SKM-1 treated with dmso at 0.1 percent for 144 hours (cell line): ENCODE data around the gene KANK4.

Experiments
- DNase-seq: peaks from one replicate; lab custom pipeline; 2025; ENCODE audit not compliant: unreplicated experiment; lab: John Stamatoyannopoulos, UW

KANK4 gene

GRCh38 chr1:62307895-62308492 lies 11.2 kb downstream of the KANK4 start:
- DNase-seq: no peak

- no peak for DNase-seq
Measured at GRCh38 chr1:62307446-62307845, 11.8 kb downstream of the KANK4 start.

- DNase-seq: no peak
Measured at GRCh38 chr1:62306065-62306464, 13.2 kb downstream of the KANK4 start.

- DNase-seq: no peak
Measured at GRCh38 chr1:62304975-62305374, 14.3 kb downstream of the KANK4 start.

- DNase-seq: no peak
Measured at GRCh38 chr1:62304515-62304914, 14.7 kb downstream of the KANK4 start.

DNA sequence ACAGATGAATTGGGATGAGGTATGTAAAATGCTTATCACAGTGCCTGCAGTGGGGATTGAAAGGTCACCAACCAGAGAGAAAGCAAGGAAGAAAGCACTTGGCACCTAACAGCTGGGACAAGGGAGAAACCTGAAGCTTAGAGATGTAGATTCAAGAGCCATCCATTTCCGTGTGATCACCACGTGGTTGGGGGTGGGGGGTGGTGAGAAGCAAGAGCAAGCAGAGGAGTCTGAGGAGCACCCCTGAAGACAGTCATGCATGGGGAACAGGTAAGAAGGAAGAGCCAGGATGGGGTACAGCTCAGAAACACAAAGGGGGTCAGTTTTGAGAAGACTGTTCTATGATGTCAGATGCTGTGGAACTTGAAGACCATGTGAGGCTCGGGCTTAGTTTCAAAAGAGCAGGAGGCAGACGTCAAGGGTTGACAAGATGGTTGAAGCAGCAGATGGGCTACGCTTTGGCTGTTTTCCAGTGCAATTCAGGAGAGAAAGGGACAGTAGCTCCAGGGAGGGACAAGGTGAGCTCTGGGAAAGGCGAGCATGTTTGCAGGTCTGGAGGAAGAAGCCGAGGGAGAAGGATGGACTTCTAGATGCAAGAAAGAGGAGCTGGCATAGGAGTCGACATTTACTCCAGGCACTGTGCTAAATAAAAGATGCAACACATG lies 17.4 kb downstream of the KANK4 start:
- no peak for DNase-seq

- no peak for DNase-seq
Measured at GRCh38 chr1:62299426-62300200, 19.6 kb downstream of the KANK4 start.

- DNase-seq: no peak
Measured at GRCh38 chr1:62295921-62296491, 23.2 kb downstream of the KANK4 start.

GRCh38 chr1:62294261-62294660 lies 25.0 kb downstream of the KANK4 start:
- DNase-seq: no peak

- DNase-seq: no peak
Measured at GRCh38 chr1:62288662-62289061, 30.6 kb downstream of the KANK4 start.

- no peak for DNase-seq
Measured at GRCh38 chr1:62288224-62288623, 31.0 kb downstream of the KANK4 start.

GRCh38 chr1:62286786-62287224 lies 32.4 kb downstream of the KANK4 start:
- no peak for DNase-seq

DNA sequence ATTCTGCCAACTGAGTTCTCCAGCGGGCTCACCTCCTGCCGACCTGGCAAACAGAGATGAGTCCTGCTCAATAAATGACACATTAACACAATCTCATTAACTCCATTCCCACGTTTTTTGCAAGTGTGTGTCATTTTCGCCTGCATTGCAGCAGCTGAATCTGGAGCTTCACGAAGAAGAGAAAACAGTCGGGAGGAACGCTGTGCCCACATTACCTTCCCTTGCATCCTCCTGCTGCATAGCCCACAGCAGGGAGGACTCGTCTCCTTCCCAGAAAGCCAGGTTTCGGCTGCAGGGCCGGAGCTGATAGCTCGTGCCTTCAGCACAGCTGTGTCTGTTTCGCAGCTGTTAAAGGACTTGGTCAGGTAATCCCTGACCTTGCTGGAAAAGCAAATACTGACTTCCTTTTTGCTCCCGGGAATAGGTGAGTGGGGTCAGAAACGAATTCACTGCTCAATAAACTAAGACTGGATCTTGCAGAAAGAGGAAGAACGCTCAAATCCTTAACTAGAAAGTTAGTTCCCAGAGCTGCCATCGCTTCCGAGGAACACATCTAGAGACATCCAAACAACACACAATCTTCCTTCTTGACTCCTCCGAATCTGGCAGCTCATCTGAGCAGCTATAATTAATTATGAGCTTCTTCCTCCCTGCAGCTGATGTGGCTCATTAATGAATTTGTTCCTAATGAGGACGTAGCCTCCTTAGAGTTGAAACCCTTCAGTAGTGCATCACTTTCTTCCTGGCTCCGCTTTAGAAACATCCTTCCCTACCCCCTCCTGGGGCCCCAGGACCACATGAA lies 33.0 kb downstream of the KANK4 start:
- no peak for DNase-seq

- no peak for DNase-seq
Measured at GRCh38 chr1:62285440-62285839, 33.8 kb downstream of the KANK4 start.

DNA sequence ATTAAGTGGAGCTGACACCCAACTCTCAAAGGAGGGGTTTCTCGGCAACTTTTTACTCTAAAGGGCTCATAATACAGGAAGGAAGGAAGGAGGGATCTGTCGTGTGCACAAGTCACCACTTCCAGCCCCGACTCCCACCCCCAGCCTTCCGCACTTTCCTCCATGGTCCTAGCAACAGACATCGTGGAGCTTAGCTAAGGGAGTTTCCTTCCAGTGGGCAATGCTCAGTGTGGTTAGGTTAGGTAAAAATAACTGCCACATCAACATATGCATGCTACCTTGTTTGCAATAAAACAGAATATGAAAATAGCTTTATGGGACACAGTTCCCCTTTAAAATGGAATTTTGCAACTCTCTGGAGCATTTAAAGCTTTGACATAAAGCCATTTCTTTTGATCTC lies 35.2 kb downstream of the KANK4 start:
- no peak for DNase-seq

GRCh38 chr1:62282909-62283755 lies 36.1 kb downstream of the KANK4 start:
- DNase-seq: no peak

GRCh38 chr1:62281922-62282555 lies 37.2 kb downstream of the KANK4 start:
- no peak for DNase-seq

DNA sequence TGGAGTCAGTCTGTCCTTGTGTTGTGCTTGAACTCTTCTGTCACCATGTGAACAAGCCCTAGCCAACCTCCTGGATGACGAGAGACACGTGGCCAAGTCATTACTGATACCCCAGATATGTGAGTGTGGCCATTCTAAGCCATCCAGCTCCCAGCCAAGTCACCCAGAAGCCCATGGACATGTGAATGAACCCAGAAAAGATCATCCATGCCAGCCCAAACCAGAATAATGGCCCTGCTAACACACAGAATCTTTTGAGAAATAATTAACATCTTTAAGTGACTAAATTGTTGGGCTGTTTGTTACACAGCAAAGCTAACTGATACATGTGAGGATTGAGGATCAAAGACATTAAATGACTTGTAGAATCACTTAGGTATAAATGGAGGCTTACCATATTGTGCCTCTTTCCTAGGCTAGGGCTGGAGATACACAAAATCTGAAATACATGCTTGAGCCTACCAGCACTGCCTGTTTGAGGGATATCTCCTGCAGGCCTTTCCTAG lies 38.2 kb downstream of the KANK4 start:
- no peak for DNase-seq

DNA sequence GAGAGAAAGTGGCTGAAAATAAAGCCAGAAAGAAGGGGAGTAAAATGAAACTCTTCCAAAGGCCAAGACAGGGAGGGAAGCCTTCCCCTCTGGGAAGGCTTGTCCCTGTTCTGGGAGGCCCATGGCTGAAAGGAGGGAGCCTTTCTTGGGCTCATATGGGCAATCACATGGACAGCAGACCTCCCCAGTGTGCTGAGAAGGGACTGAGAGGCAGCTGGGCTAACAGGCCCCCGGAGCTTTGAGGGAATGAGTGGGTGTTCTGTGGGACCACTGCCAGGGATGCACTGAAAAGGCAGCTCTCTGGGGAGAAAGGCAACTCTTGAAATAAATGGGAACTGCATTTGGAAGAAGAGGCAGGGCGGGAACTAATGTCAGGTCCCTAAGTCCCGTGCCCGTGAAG lies 39.1 kb downstream of the KANK4 start:
- no peak for DNase-seq
